GM18858 (cell line): Measurements from ENCODE around the gene AK9.

Experiments used
- ATAC-seq: cut with Tn5 transposase; IDR thresholded peaks from one replicate; pipeline ENCODE4 v1.9.1; 2021; ENCODE audit not compliant: unreplicated experiment

AK9 gene

GRCh38 chr6:109448615-109449014, 242.4 kb downstream of the AK9 start:
- no peak for ATAC-seq

- ATAC-seq, result no peak
Observed at GRCh38 chr6:109447878-109448555, 243.0 kb downstream of the AK9 start.

- ATAC-seq, result no peak
Observed at GRCh38 chr6:109447087-109447486, 243.9 kb downstream of the AK9 start.

- no peak for ATAC-seq
Observed at GRCh38 chr6:109446541-109446940, 244.5 kb downstream of the AK9 start.

- no peak for ATAC-seq
Observed at GRCh38 chr6:109446072-109446471, 244.9 kb downstream of the AK9 start.

- ATAC-seq, result no peak
Observed at GRCh38 chr6:109445382-109445781, 245.6 kb downstream of the AK9 start.

GRCh38 chr6:109443425-109443950, 247.5 kb downstream of the AK9 start:
- no peak for ATAC-seq
